Measurements from ENCODE around the gene RFFL.

The RFFL gene

DNA sequence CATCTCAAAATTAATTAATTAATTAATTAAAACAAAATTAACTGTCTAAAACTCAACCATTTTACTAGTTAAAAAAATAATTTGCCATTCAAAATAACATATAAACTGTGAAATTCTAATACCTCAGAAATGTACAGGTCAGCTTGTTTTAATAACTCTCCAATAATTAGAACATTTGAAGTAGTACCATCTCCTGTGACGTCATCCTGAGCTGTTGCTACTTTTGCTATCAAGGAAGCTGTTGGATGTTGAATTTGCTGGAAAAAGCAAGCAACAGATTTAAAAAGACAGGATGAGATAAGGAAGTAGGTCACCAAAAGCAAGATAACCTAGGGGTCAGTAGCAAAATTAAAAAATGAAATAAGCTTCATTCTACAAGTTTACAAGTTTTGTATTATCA lies 105.1 kb downstream of the RFFL start:
- Histone ChIP-seq H3K9ac (ENCODE audit: low read length) (no peak overlapping the region), H3K36me3 (ENCODE audit: control insufficient read depth, insufficient read depth, low read length, severe bottlenecking) (no peaks in the 10 kb centered on the region), H3K4me3 (ENCODE audit: low read length) (no peak overlapping the region), H3K27me3 (replicated peaks; ENCODE audit: control insufficient read depth, insufficient read depth, low read length) (no peaks in the 10 kb centered on the region), H3K4me1 (ENCODE audit: control insufficient read depth, insufficient read depth, low read length) (peaks cover 22% of the 10 kb centered on the region), H3K9me3 (ENCODE audit: control insufficient read depth, low read length) (no peaks in the 10 kb centered on the region)
- no peak for DNase-seq (ENCODE audit: low read depth)
